Lung (tissue), 12 donors: Measurements from ENCODE around the gene CDK5R1. TPM values are rescaled to one million over a fixed set of nuclear protein-coding genes. Genes with fewer than 3 reads are reported as not detected.
"Not testable (repeated sequence)": the region's sequence is repeated elsewhere in the genome, so short reads cannot be mapped to it uniquely, and the experiment has no call there.

ENCODE experiments used
- ATAC-seq: fragments of 200-7000 bp; cut with Tn5 transposase; one replicate; pipeline ENCODE4 v1.9.1; 2020; ENCODE audit warnings: moderate number of reproducible peaks; ENCODE audit not compliant: insufficient read depth, low FRiP score
- DNase-seq, 3 donors: peaks; one replicate each; pipeline ENCODE4 v3.0.0-alpha.2; 2013 to 2017
- H3K27ac ChIP-seq, 2 donors: one replicate each; pipeline ENCODE4 v1.5.1; 2013; ENCODE audit warnings: mild to moderate bottlenecking in 2 of 2, moderate library complexity in 2 of 2, control low read depth in 1 of 2, inconsistent platforms in 1 of 2, low read depth in 1 of 2, low read length in 1 of 2
- H3K27me3 ChIP-seq, 3 donors: one replicate each; pipeline ENCODE4 v1.5.1; 2013; ENCODE audit warnings: low read length in 2 of 3; ENCODE audit not compliant: control insufficient read depth in 3 of 3, insufficient read depth in 3 of 3
- H3K36me3 ChIP-seq, 4 donors: one replicate each; pipeline ENCODE4 v1.5.1; 2013; ENCODE audit warnings: low read length in 4 of 4, mild to moderate bottlenecking in 1 of 4, moderate library complexity in 1 of 4; ENCODE audit not compliant: control insufficient read depth in 4 of 4, insufficient read depth in 4 of 4
- H3K4me1 ChIP-seq, 5 donors: one replicate each; pipeline ENCODE4 v1.5.1; 2013; ENCODE audit warnings: low read length in 5 of 5, mild to moderate bottlenecking in 2 of 5, moderate library complexity in 1 of 5; ENCODE audit not compliant: control insufficient read depth in 5 of 5, insufficient read depth in 5 of 5
- H3K4me3 ChIP-seq: one replicate; pipeline ENCODE4 v1.5.1; 2013; ENCODE audit warnings: mild to moderate bottlenecking, control low read depth, moderate library complexity
- H3K9ac ChIP-seq, 2 donors: one replicate each; pipeline ENCODE4 v1.5.1; 2013; ENCODE audit warnings: low read length in 2 of 2, control low read depth in 1 of 2; ENCODE audit not compliant: insufficient read depth in 1 of 2
- H3K9me3 ChIP-seq, 4 donors: one replicate each; pipeline ENCODE4 v1.5.1; 2013; ENCODE audit warnings: low read length in 3 of 4, mild to moderate bottlenecking in 1 of 4, moderate library complexity in 1 of 4; ENCODE audit not compliant: control insufficient read depth in 4 of 4, insufficient read depth in 3 of 4
- WGBS, 2 donors: extraction: QIAGEN DNeasy Blood & Tissue Kit; methylation state at CpG; one replicate each; pipeline ENCODE4 v1.1.7; 2013; 5-methylcytosine and 5-hydroxymethylcytosine counted together
- polyA plus RNA-seq, 2 donors: library from polyadenylated mRNA; stranded (reverse); fragments of 200-250 nt; gene quantifications; one replicate each; pipeline ENCODE4 v1.2.1, GENCODE V29; 2013
- total RNA-seq, 2 donors: library from RNA; depleted of rRNA in 1 of 2; stranded (reverse); fragments of >200 nt in 1 of 2; gene quantifications; one replicate each; pipeline ENCODE4 v1.2.1, GENCODE V29; 2014 to 2021
- TF ChIP-seq, protein P1 (sequence below): IDR thresholded peaks from 2 replicates; pipeline ENCODE4 v1.5.1; 2012; ENCODE audit warnings: mild to moderate bottlenecking; ENCODE audit errors: control extremely low read depth, extremely low read depth
- donor health status: control.
- donor health status: control.
- donor health status: Bipolar disorder and iron deficiency.
- donor health status: healthy.
- donor health status: DM: yes; HTN: yes; CAD: no.

Gene CDK5R1
- total and polyA plus RNA-seq, 4 donors = 0.41 to 2.2 (median 1.4) TPM

DNA sequence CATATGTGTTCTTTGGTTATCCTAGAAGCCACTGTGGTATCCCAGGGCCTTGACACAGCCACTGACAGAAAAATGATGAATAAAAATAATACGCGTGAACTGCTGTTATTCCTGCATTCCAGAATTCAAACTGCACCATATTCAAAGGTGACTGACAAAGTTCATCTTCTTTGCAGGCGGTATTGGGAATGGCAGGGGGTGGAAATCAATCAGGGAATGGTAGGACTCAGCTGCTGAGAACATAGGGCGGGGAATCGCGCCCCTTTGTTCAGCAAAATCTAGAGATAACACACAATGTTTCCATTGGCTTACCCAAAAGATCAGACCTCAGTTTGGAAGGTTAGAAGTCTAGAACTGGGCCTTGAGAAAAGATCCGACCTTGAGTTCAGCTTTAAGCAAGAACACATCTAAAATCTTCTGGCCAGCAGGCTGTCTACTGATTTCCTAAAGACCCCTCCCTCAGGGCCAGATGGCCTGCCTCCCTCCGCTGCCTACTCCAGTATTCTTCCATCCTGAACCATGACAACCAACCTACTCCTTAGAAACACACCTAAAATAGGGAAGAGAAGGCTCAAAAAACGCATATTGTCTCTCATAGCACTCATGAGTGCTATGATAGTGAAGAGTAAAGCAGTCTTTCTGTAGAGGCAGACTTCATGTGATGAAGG lies 34.1 kb downstream of the CDK5R1 start:
- Histone ChIP-seq H3K9me3 (no peaks in the 10 kb centered on the region), H3K36me3 (no peaks in the 10 kb centered on the region), H3K9ac (no peak overlapping the region), H3K4me1 (peaks cover 0 to 14% (median 5%) of the 10 kb centered on the region in 5 donors), H3K27ac (no peak overlapping the region), H3K27me3 (no peaks in the 10 kb centered on the region), H3K4me3 (no peak overlapping the region)
- TF ChIP-seq, protein P1, sequence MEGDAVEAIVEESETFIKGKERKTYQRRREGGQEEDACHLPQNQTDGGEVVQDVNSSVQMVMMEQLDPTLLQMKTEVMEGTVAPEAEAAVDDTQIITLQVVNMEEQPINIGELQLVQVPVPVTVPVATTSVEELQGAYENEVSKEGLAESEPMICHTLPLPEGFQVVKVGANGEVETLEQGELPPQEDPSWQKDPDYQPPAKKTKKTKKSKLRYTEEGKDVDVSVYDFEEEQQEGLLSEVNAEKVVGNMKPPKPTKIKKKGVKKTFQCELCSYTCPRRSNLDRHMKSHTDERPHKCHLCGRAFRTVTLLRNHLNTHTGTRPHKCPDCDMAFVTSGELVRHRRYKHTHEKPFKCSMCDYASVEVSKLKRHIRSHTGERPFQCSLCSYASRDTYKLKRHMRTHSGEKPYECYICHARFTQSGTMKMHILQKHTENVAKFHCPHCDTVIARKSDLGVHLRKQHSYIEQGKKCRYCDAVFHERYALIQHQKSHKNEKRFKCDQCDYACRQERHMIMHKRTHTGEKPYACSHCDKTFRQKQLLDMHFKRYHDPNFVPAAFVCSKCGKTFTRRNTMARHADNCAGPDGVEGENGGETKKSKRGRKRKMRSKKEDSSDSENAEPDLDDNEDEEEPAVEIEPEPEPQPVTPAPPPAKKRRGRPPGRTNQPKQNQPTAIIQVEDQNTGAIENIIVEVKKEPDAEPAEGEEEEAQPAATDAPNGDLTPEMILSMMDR = no peak
- WGBS, 2 donors = 95 to 98% methylated on average over 9 of the region's 9 CpGs
- no peak for ATAC-seq
- no peak for DNase-seq

DNA sequence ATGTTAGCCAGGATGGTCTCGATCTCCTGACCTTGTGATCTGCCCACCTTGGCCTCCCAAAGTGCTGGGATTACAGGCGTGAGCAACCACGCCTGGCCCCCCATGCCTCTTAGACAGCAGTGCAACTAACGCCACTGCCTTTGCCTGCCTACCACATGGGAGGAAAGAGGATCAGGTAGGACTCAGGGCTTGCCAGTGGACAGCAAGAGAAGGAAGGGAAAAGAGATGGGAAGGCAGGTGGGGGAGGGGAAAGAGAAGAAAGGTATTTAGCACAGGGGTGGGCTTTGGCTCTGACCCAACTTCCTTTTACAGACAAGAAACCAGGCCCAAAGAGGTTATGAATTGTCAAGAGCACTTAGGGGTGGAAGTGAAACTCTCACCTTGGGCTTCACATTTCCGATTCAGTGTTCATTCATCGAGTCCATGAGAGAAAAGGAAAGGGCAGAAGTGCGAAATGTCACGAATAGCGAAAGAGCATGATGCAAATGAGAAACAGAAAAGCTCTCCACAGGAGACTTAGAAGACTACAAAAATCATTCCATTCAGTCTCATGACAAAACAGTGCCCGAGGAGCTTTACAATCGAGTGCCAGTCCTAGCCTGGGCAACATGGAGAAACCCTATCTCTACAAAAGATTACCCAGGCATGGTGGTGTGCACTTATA lies 36.4 kb downstream of the CDK5R1 start:
- no peak overlapping the region for H3K27ac ChIP-seq
- WGBS, 2 donors = 78 to 88% methylated on average over 11 of the region's 11 CpGs
- peak in 1 of 3 donors; percentile 55 for DNase-seq

GRCh38 chr17:32523827-32524552 lies 37.2 kb downstream of the CDK5R1 start:
- H3K9ac ChIP-seq = no peak overlapping the region
- WGBS, 2 donors = 87 to 89% methylated on average over 12 of the region's 12 CpGs
- H3K9me3 ChIP-seq = no peaks in the 10 kb centered on the region
- H3K27me3 ChIP-seq = no peaks in the 10 kb centered on the region
- no peak for DNase-seq
- no peak for ATAC-seq
- peaks cover 0 to 2% (median 0%) of the 10 kb centered on the region in 4 donors for H3K36me3 ChIP-seq
- TF ChIP-seq, protein P1 = no peak
- H3K4me3 ChIP-seq = no peak overlapping the region
- peaks cover 0 to 10% (median 5%) of the 10 kb centered on the region in 5 donors for H3K4me1 ChIP-seq
- H3K27ac ChIP-seq = no peak overlapping the region

More for the DNA sequence above, 36.4 kb downstream of the CDK5R1 start:
- peaks cover 0 to 14% (median 5%) of the 10 kb centered on the region in 5 donors for H3K4me1 ChIP-seq
- TF ChIP-seq, protein P1 = no peak
- peaks cover 0 to 2% (median 0%) of the 10 kb centered on the region in 4 donors for H3K36me3 ChIP-seq
- H3K9me3 ChIP-seq = no peaks in the 10 kb centered on the region
- H3K9ac ChIP-seq = no peak overlapping the region
- ATAC-seq = no peak
- no peaks in the 10 kb centered on the region for H3K27me3 ChIP-seq
- H3K4me3 ChIP-seq = no peak overlapping the region

GRCh38 chr17:32524553-32524880 lies 37.7 kb downstream of the CDK5R1 start:
- not testable (repeated sequence) for ATAC-seq, H3K4me1 ChIP-seq, H3K27ac ChIP-seq, H3K4me3 ChIP-seq, H3K27me3 ChIP-seq, H3K36me3 ChIP-seq, DNase-seq, H3K9me3 ChIP-seq, H3K9ac ChIP-seq
- WGBS, 2 donors = 92 to 95% methylated on average over 6 of the region's 6 CpGs
